Activated CD8-positive, alpha-beta T cell treated with anti-CD3 and anti-CD28 coated beads for 36 hours (primary cell): ENCODE measurements around the gene PRMT3. TPM values are rescaled to one million over a fixed set of nuclear protein-coding genes. Genes with fewer than 3 reads are reported as not detected.
"Not testable (repeated sequence)": the region's sequence is repeated elsewhere in the genome, so short reads cannot be mapped to it uniquely, and the experiment has no call there.

Source experiments
- ATAC-seq: fragments of 200-7000 bp; cut with Tn5 transposase; one replicate; pipeline ENCODE4 v1.10.0; 2021; ENCODE audit warnings: mild to moderate bottlenecking, moderate library complexity
- CTCF ChIA-PET: fragments of 350-600 bp; sonication (Branson Sonifier 250); formaldehyde crosslinking; loops from one replicate; lab custom pipeline; 2021; ENCODE audit warnings: antibody characterized with exemption; lab: Charles Lee
- POLR2A ChIA-PET: fragments of 350-600 bp; sonication (Branson Sonifier 250); formaldehyde crosslinking; loops from one replicate; lab custom pipeline; 2021; ENCODE audit warnings: antibody characterized with exemption; lab: Charles Lee
- DNase-seq: peaks from one replicate; pipeline ENCODE4 v3.0.0-alpha.2; 2020
- H3K27ac Mint-ChIP-seq: one replicate; pipeline ENCODE4 v1.8.0; 2021; ENCODE audit warnings: mild to moderate bottlenecking, mixed read lengths
- H3K27me3 Mint-ChIP-seq: one replicate; pipeline ENCODE4 v1.8.0; 2021; ENCODE audit warnings: mixed read lengths
- H3K36me3 Mint-ChIP-seq: one replicate; pipeline ENCODE4 v1.8.0; 2021; ENCODE audit warnings: low read depth, mixed read lengths
- H3K4me1 Mint-ChIP-seq: one replicate; pipeline ENCODE4 v1.8.0; 2021; ENCODE audit warnings: low read depth, mixed read lengths
- H3K4me3 Mint-ChIP-seq: one replicate; pipeline ENCODE4 v1.8.0; 2021; ENCODE audit warnings: mild to moderate bottlenecking, moderate library complexity, mixed read lengths
- H3K9me3 Mint-ChIP-seq: one replicate; pipeline ENCODE4 v1.8.0; 2021; ENCODE audit warnings: mixed read lengths
- CTCF ChIP-seq: fragments of 200-600 bp; IDR thresholded peaks from one replicate; pipeline ENCODE4 v1.8.0; 2022; ENCODE audit warnings: antibody characterized with exemption, mild to moderate bottlenecking
- intact Hi-C: fragments of 100-400 bp; cut with micrococcal nuclease; formaldehyde crosslinking; loops from one replicate; pipeline ENCODE4 v1.10.0; 2022
- total RNA-seq, 2 experiments: library from RNA; stranded (reverse); gene quantifications; one replicate each; pipeline ENCODE4 v1.2.3, GENCODE V29; 2021

PRMT3 gene
- total RNA-seq, 2 experiments from 2014 or later = 33.3 to 36.4 TPM

GRCh38 chr11:20373568-20374209, 13.8 kb upstream of the PRMT3 start:
- CTCF ChIA-PET = interaction anchor here (0.8 to 1.3 kb wide), 2 partner anchors 13 to 24 kb away, joined by 3 to 6 read pairs; no protein-coding TSS in a partner anchor
- DNase-seq (no peak), ATAC-seq (no peak)
- no peak overlapping the region for H3K27ac Mint-ChIP-seq
- peaks cover 36% of the 10 kb centered on the region for H3K36me3 Mint-ChIP-seq
- H3K4me3 Mint-ChIP-seq = no peak overlapping the region
- TF ChIP-seq CTCF = no peak
- peaks cover 10% of the 10 kb centered on the region for H3K4me1 Mint-ChIP-seq
- POLR2A ChIA-PET = interaction anchor here (1.4 kb wide), 1 partner anchor 9 kb away, joined by 3 read pairs; no protein-coding TSS in a partner anchor
- H3K27me3 Mint-ChIP-seq = no peaks in the 10 kb centered on the region
- no peaks in the 10 kb centered on the region for H3K9me3 Mint-ChIP-seq
- intact Hi-C loops = no loop called here

- POLR2A ChIA-PET = interaction anchor here (1.4 kb wide), 1 partner anchor 10 kb away, joined by 3 read pairs; no protein-coding TSS in a partner anchor
These were observed 12.7 kb upstream of the PRMT3 start for GRCh38 chr11:20374741-20375300.

GRCh38 chr11:20376162-20376730, 11.3 kb upstream of the PRMT3 start:
- H3K36me3 Mint-ChIP-seq = peaks cover 28% of the 10 kb centered on the region
- H3K27ac Mint-ChIP-seq = no peak overlapping the region
- ATAC-seq (no peak), DNase-seq (no peak)
- TF ChIP-seq CTCF = no peak
- H3K4me3 Mint-ChIP-seq = no peak overlapping the region
- intact Hi-C loops = no loop called here
- peaks cover 9% of the 10 kb centered on the region for H3K4me1 Mint-ChIP-seq
- ChIA-PET POLR2A (no interaction called here), CTCF (interaction anchor here (0.6 to 3.1 kb wide), 2 partner anchors 11 to 22 kb away, joined by 3 to 16 read pairs; no protein-coding TSS in a partner anchor)
- no peaks in the 10 kb centered on the region for H3K27me3 Mint-ChIP-seq
- no peaks in the 10 kb centered on the region for H3K9me3 Mint-ChIP-seq

More at GRCh38 chr11:20374741-20375300, 12.7 kb upstream of the PRMT3 start:
- Mint-ChIP-seq H3K27me3 (no peaks in the 10 kb centered on the region), H3K36me3 (peaks cover 34% of the 10 kb centered on the region), H3K9me3 (no peaks in the 10 kb centered on the region), H3K4me3 (no peak overlapping the region), H3K4me1 (peaks cover 10% of the 10 kb centered on the region), H3K27ac (peak overlapping the region; percentile 7)
- CTCF ChIA-PET = interaction anchor here (0.8 to 1.3 kb wide), 2 partner anchors 14 to 22 kb away, joined by 3 to 6 read pairs; no protein-coding TSS in a partner anchor
- ATAC-seq = peak; percentile 55
- DNase-seq = no peak
- TF ChIP-seq CTCF = no peak
- intact Hi-C loops = no loop called here

GRCh38 chr11:20385996-20386395, 1.5 kb upstream of the PRMT3 start:
- H3K9me3 Mint-ChIP-seq, intact Hi-C loops, DNase-seq, ATAC-seq, H3K27me3 Mint-ChIP-seq: not testable (repeated sequence)
- ChIA-PET CTCF (interaction anchor here (0.9 kb wide), 1 partner anchor 32 kb away, joined by 3 read pairs; no protein-coding TSS in a partner anchor), POLR2A (interaction anchor here (1.4 kb wide), 1 partner anchor 254 kb away, joined by 3 read pairs; no protein-coding TSS in a partner anchor)
- Mint-ChIP-seq H3K4me3 (peak overlapping the region; percentile 78), H3K36me3 (peaks cover 20% of the 10 kb centered on the region), H3K27ac (peak overlapping the region; percentile 99), H3K4me1 (peaks cover 14% of the 10 kb centered on the region)
